Natural killer cell (primary cell): ENCODE results near the gene MYH10. TPM values are rescaled to one million over a fixed set of nuclear protein-coding genes. Genes with fewer than 3 reads are reported as not detected.

Source experiments
- ATAC-seq, 3 donors: fragments of 150-1000 bp in 2 of 3; fragments of 200-7000 bp in 1 of 3; cut with Tn5 transposase; 1 replicate in 1 of 3; 2 replicates in 2 of 3; pipeline ENCODE4 v1.10.0; 2021; ENCODE audit warnings: mild to moderate bottlenecking in 2 of 3, moderate library complexity in 2 of 3
- DNase-seq, 2 donors: peaks; one replicate each; pipeline versions ENCODE4 v3.0.0 to v3.0.0-alpha.2; 2013 to 2021; ENCODE audit warnings: mixed read lengths in 1 of 2
- H3K27ac ChIP-seq: one replicate; pipeline ENCODE4 v1.5.1; 2013; ENCODE audit warnings: mild to moderate bottlenecking, low read length
- H3K27me3 ChIP-seq: one replicate; pipeline ENCODE4 v1.6.1; 2013; ENCODE audit warnings: low read length; ENCODE audit not compliant: control insufficient read depth, insufficient read depth
- H3K36me3 ChIP-seq: one replicate; pipeline ENCODE4 v1.6.1; 2013; ENCODE audit warnings: low read length; ENCODE audit not compliant: control insufficient read depth, insufficient read depth
- H3K4me1 ChIP-seq: one replicate; pipeline ENCODE4 v1.6.1; 2013; ENCODE audit warnings: low read length; ENCODE audit not compliant: control insufficient read depth, insufficient read depth
- H3K4me3 ChIP-seq: one replicate; pipeline ENCODE4 v1.5.1; 2013; ENCODE audit warnings: low read length
- H3K9me3 ChIP-seq: one replicate; pipeline ENCODE4 v1.6.1; 2013; ENCODE audit warnings: low read length; ENCODE audit not compliant: control insufficient read depth, insufficient read depth
- H3K27ac Mint-ChIP-seq, 2 donors: one replicate each; pipeline ENCODE4 v1.8.0; 2022; ENCODE audit warnings: mild to moderate bottlenecking in 2 of 2, mixed read lengths in 2 of 2, moderate library complexity in 1 of 2
- H3K27me3 Mint-ChIP-seq, 2 donors: one replicate each; pipeline ENCODE4 v1.8.0; 2022; ENCODE audit warnings: low read depth in 2 of 2, mixed read lengths in 2 of 2
- H3K36me3 Mint-ChIP-seq: one replicate; pipeline ENCODE4 v1.8.0; 2022; ENCODE audit warnings: mixed read lengths
- H3K4me1 Mint-ChIP-seq, 2 donors: one replicate each; pipeline ENCODE4 v1.8.0; 2022; ENCODE audit warnings: mixed read lengths in 2 of 2
- H3K4me3 Mint-ChIP-seq: one replicate; pipeline ENCODE4 v1.8.0; 2022; ENCODE audit warnings: mild to moderate bottlenecking, moderate library complexity, mixed read lengths
- H3K9me3 Mint-ChIP-seq, 2 donors: one replicate each; pipeline ENCODE4 v1.8.0; 2022; ENCODE audit warnings: mixed read lengths in 2 of 2
- WGBS: methylation state at CpG from one replicate; pipeline ENCODE4 v1.1.7; 2013; ENCODE audit warnings: missing lambda C conversion rate; ENCODE audit not compliant: insufficient coverage; 5-methylcytosine and 5-hydroxymethylcytosine counted together
- intact Hi-C: fragments of 100-400 bp; cut with micrococcal nuclease; formaldehyde crosslinking; loops from one replicate; pipeline ENCODE4 v1.14.2; 2022
- total RNA-seq, 4 donors: library from RNA; stranded (reverse); fragments of 120-200 nt in 1 of 4; gene quantifications; one replicate each; pipeline versions ENCODE4 v1.2.3 to v1.2.4, GENCODE V29; 2013 to 2022
- TF ChIP-seq, protein P1 (sequence below): fragments of 200-600 bp; IDR thresholded peaks from one replicate; pipeline ENCODE4 v1.8.0; 2022; ENCODE audit warnings: antibody characterized with exemption

MYH10 gene
- total RNA-seq, 3 donors from 2014 or later (not counting 1 experiment from before 2014, with no cell fraction given) = 0.28 to 1.5 (median 1.0) TPM

GRCh38 chr17:8480011-8480976 is 150.2 kb downstream of the MYH10 start:
- no peaks in the 10 kb centered on the region for H3K4me1 ChIP-seq
- no peaks in the 10 kb centered on the region for H3K9me3 Mint-ChIP-seq
- ATAC-seq (no peak), DNase-seq (no peak)
- peaks cover 20% of the 10 kb centered on the region for H3K36me3 ChIP-seq
- H3K27ac ChIP-seq = no peak overlapping the region
- H3K4me3 ChIP-seq = no peak overlapping the region
- no peaks in the 10 kb centered on the region for H3K27me3 ChIP-seq
- no peak overlapping the region for H3K27ac Mint-ChIP-seq
- TF ChIP-seq, protein P1, sequence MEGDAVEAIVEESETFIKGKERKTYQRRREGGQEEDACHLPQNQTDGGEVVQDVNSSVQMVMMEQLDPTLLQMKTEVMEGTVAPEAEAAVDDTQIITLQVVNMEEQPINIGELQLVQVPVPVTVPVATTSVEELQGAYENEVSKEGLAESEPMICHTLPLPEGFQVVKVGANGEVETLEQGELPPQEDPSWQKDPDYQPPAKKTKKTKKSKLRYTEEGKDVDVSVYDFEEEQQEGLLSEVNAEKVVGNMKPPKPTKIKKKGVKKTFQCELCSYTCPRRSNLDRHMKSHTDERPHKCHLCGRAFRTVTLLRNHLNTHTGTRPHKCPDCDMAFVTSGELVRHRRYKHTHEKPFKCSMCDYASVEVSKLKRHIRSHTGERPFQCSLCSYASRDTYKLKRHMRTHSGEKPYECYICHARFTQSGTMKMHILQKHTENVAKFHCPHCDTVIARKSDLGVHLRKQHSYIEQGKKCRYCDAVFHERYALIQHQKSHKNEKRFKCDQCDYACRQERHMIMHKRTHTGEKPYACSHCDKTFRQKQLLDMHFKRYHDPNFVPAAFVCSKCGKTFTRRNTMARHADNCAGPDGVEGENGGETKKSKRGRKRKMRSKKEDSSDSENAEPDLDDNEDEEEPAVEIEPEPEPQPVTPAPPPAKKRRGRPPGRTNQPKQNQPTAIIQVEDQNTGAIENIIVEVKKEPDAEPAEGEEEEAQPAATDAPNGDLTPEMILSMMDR = no peak
- H3K27me3 Mint-ChIP-seq = no peaks in the 10 kb centered on the region
- intact Hi-C loops = no loop called here
- no peaks in the 10 kb centered on the region for H3K9me3 ChIP-seq
- WGBS = 96% methylated on average over 32 of the region's 33 CpGs
- peaks cover 18% of the 10 kb centered on the region for H3K36me3 Mint-ChIP-seq
- H3K4me3 Mint-ChIP-seq = no peak overlapping the region
- H3K4me1 Mint-ChIP-seq = peaks cover 0 to 4% of the 10 kb centered on the region in 2 donors

GRCh38 chr17:8479431-8479947 is 151.0 kb downstream of the MYH10 start:
- Mint-ChIP-seq H3K27ac (no peak overlapping the region), H3K4me3 (no peak overlapping the region), H3K27me3 (no peaks in the 10 kb centered on the region), H3K9me3 (no peaks in the 10 kb centered on the region), H3K4me1 (peaks cover 0 to 4% of the 10 kb centered on the region in 2 donors), H3K36me3 (peaks cover 14% of the 10 kb centered on the region)
- 88% methylated on average over 11 of the region's 11 CpGs for WGBS
- no peaks in the 10 kb centered on the region for H3K27me3 ChIP-seq
- H3K36me3 ChIP-seq = peaks cover 28% of the 10 kb centered on the region
- H3K4me3 ChIP-seq = no peak overlapping the region
- no peak overlapping the region for H3K27ac ChIP-seq
- no peak for ATAC-seq
- TF ChIP-seq, protein P1 = no peak
- intact Hi-C loops = no loop called here
- H3K9me3 ChIP-seq = no peaks in the 10 kb centered on the region
- no peaks in the 10 kb centered on the region for H3K4me1 ChIP-seq
- no peak for DNase-seq

DNA sequence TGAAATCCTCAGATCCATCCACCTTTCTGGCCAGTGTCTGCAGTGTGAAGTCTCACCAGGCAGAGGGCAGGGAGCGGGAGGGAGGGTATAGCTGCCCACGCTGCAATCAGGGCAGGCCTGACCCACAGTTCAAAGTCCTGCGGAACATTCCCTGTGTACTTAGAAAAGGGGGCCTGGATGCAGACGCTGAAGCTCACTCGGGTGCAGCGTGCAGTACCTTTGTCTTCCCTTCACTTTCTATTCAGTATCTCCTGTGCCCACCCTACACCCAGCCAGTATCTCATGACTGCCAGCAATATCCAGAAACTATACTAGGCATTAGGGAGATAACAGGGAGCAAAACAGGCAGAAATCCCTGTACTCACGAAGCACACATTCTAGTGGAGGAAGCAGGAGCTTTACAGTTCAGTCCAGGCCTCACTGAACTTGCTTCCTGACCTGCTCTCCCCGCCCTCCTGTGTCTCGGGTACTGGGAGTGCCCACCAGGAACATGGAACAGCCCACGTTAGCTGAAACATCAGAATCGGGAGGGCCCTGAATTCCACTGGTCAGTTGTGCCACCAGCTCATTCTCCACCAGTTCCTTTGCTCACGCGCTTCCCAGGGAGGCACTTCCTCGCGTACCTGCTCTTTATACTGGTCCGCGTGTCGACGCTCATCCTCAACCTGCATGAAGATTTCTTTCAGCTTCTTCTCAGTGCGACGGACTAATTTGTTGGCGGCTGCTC is 152.6 kb downstream of the MYH10 start:
- no peaks in the 10 kb centered on the region for H3K9me3 Mint-ChIP-seq
- Histone ChIP-seq H3K9me3 (no peaks in the 10 kb centered on the region), H3K36me3 (peaks cover 36% of the 10 kb centered on the region), H3K4me1 (no peaks in the 10 kb centered on the region), H3K27me3 (no peaks in the 10 kb centered on the region), H3K4me3 (no peak overlapping the region), H3K27ac (no peak overlapping the region)
- WGBS = 97% methylated on average over 22 of the region's 22 CpGs
- TF ChIP-seq, protein P1 = no peak
- DNase-seq = no peak
- no peak overlapping the region for H3K4me3 Mint-ChIP-seq
- H3K4me1 Mint-ChIP-seq = peaks cover 0 to 4% of the 10 kb centered on the region in 2 donors
- intact Hi-C loops = no loop called here
- peaks cover 5% of the 10 kb centered on the region for H3K36me3 Mint-ChIP-seq
- peak in 1 of 3 donors; percentile 19 for ATAC-seq
- no peaks in the 10 kb centered on the region for H3K27me3 Mint-ChIP-seq
- H3K27ac Mint-ChIP-seq = no peak overlapping the region
